HepG2 (cell line): Measurements from ENCODE around the gene MBLAC1. TPM values are rescaled to one million over a fixed set of nuclear protein-coding genes. Genes with fewer than 3 reads are reported as not detected.

Source experiments
- ATF7 ChIP-seq, 2 experiments: fragments of 450-650 bp in 1 of 2; sonication (generic) in 1 of 2; formaldehyde crosslinking in 1 of 2; IDR thresholded peaks; 2 replicates each; pipeline versions ENCODE4 v1.4.0 to v1.6.1; 2016 to 2020; ENCODE audit warnings: antibody characterized with exemption in 1 of 2, mild to moderate bottlenecking in 1 of 2, missing genetic modification reagents in 1 of 2
- E2F2 ChIP-seq: sonication (generic); formaldehyde crosslinking; IDR thresholded peaks from 2 replicates; pipeline ENCODE4 v1.4.0; 2020; ENCODE audit warnings: missing genetic modification reagents, borderline replicate concordance
- ETS1 ChIP-seq: sonication (generic); formaldehyde crosslinking; IDR thresholded peaks from 2 replicates; pipeline ENCODE4 v1.4.0; 2020; ENCODE audit warnings: missing genetic modification reagents
- GTF2F1 ChIP-seq: fragments of 150-350 bp; IDR thresholded peaks from 2 replicates; pipeline ENCODE4 v1.6.1; 2014; ENCODE audit warnings: low read length
- HIVEP1 ChIP-seq: sonication (generic); formaldehyde crosslinking; IDR thresholded peaks from 2 replicates; pipeline ENCODE4 v1.4.0; 2020; ENCODE audit warnings: mild to moderate bottlenecking, missing genetic modification reagents
- HNF4A ChIP-seq: sonication (generic); formaldehyde crosslinking; IDR thresholded peaks from 2 replicates; pipeline ENCODE4 v1.4.0; 2020; ENCODE audit warnings: missing genetic modification reagents
- MXD3 ChIP-seq: IDR thresholded peaks from 2 replicates; pipeline ENCODE4 v1.6.1; 2016; ENCODE audit warnings: mild to moderate bottlenecking, missing biosample characterization, missing genetic modification reagents
- PBX2 ChIP-seq: IDR thresholded peaks from 2 replicates; pipeline ENCODE4 v1.6.1; 2016; ENCODE audit warnings: control low read depth
- SMAD3 ChIP-seq: sonication (generic); formaldehyde crosslinking; IDR thresholded peaks from 2 replicates; pipeline ENCODE4 v1.4.0; 2020; ENCODE audit warnings: missing genetic modification reagents
- TRIM24 ChIP-seq: sonication (generic); formaldehyde crosslinking; IDR thresholded peaks from 2 replicates; pipeline ENCODE4 v1.8.0; 2022; ENCODE audit warnings: mild to moderate bottlenecking, missing genetic modification reagents
- ZBTB2 ChIP-seq: sonication (generic); formaldehyde crosslinking; IDR thresholded peaks from 2 replicates; pipeline ENCODE4 v1.8.0; 2022; ENCODE audit warnings: low read depth, missing genetic modification reagents
- ZBTB44 ChIP-seq: sonication (generic); formaldehyde crosslinking; IDR thresholded peaks from 2 replicates; pipeline ENCODE4 v1.4.0; 2020; ENCODE audit warnings: missing genetic modification reagents
- ZFP36L1 ChIP-seq: sonication (generic); formaldehyde crosslinking; IDR thresholded peaks from 2 replicates; pipeline ENCODE4 v1.8.0; 2022; ENCODE audit warnings: mild to moderate bottlenecking, missing genetic modification reagents, moderate library complexity
- ZMYM4 ChIP-seq: sonication (generic); formaldehyde crosslinking; IDR thresholded peaks from 2 replicates; pipeline ENCODE4 v1.8.1; 2023; ENCODE audit warnings: mild to moderate bottlenecking, missing genetic modification reagents
- ZNF18 ChIP-seq: sonication (generic); formaldehyde crosslinking; IDR thresholded peaks from 2 replicates; pipeline ENCODE4 v1.8.0; 2022; ENCODE audit warnings: mild to moderate bottlenecking, missing genetic modification reagents; ENCODE audit not compliant: insufficient replicate concordance
- ZNF282 ChIP-seq: fragments of 450-650 bp; IDR thresholded peaks from 2 replicates; pipeline ENCODE4 v1.6.1; 2018; ENCODE audit not compliant: partially characterized antibody
- ZNF335 ChIP-seq: sonication (generic); formaldehyde crosslinking; IDR thresholded peaks from 2 replicates; pipeline ENCODE4 v1.4.0; 2020; ENCODE audit warnings: missing genetic modification reagents
- ZNF343 ChIP-seq: sonication (generic); formaldehyde crosslinking; IDR thresholded peaks from 2 replicates; pipeline ENCODE4 v1.4.0; 2020; ENCODE audit warnings: mild to moderate bottlenecking, missing genetic modification reagents
- ZNF549 ChIP-seq: sonication (generic); formaldehyde crosslinking; IDR thresholded peaks from 2 replicates; pipeline ENCODE4 v1.5.0; 2020; ENCODE audit warnings: missing genetic modification reagents
- ZNF614 ChIP-seq: IDR thresholded peaks from 2 replicates; pipeline ENCODE4 v1.6.1; 2018; ENCODE audit warnings: missing biosample characterization, missing genetic modification reagents, inconsistent platforms, borderline replicate concordance
- polyA plus RNA-seq, 8 experiments: library from polyadenylated mRNA; depleted of rRNA in 3 of 8; stranded (reverse) in 7 of 8; unstranded in 1 of 8; fragments of >200 nt; fragmentation: Illumina TruSeq in 4 of 8; extraction: Trizol in 4 of 8; gene quantifications; 2 replicates each; pipeline versions ENCODE4 v1.2.1 to v1.2.3, GENCODE V29; 2011 to 2016; ENCODE audit warnings: low read depth in 4 of 8, missing spikeins in 1 of 8, mixed read lengths in 1 of 8; ENCODE audit not compliant: insufficient read depth in 1 of 8
- total RNA-seq, 5 experiments: library from RNA; depleted of rRNA; stranded (reverse); fragments of >200 nt; fragmentation: Illumina TruSeq; extraction: Trizol; gene quantifications; 2 replicates each; pipeline ENCODE4 v1.2.3, GENCODE V29; 2016; ENCODE audit warnings: low read depth in 1 of 5

Gene MBLAC1
- total and polyA plus RNA-seq, 2 of the 13 experiments (the other 11 are each of a cell fraction or from before 2014, with no cell fraction given): 0.79 to 2.1 TPM

GRCh38 chr7:100119072-100119969 lies 7.4 kb upstream of the MBLAC1 start, which contains the start of the genes CNPY4 and TAF6 (continued):
- TF ChIP-seq ATF7 (IDR thresholded peaks at IDR 0.05) (no peak), ATF7 (CRISPR knock-in tag; IDR thresholded peaks at IDR 0.05) (no peak), ZMYM4 (CRISPR knock-in tag) (no peak; the same call in 1 of the 2 replicates), ZNF335 (0 out of 2 replicates have a peak, but pooled peaks have one; percentile 50), ZNF549 (CRISPR knock-in tag) (0 out of 2 replicates have a peak, but pooled peaks have one; percentile 37), TRIM24 (CRISPR knock-in tag) (no peak), ZBTB44 (CRISPR knock-in tag) (no peak), ZNF614 (CRISPR knock-in tag) (no peak), GTF2F1 (no peak), ZNF282 (no peak), ETS1 (CRISPR knock-in tag) (no peak), SMAD3 (CRISPR knock-in tag) (peak; percentile 68), ZNF18 (CRISPR knock-in tag) (no peak), PBX2 (CRISPR knock-in tag) (no peak), MXD3 (CRISPR knock-in tag) (peak; percentile 80; the same call in 1 of the 2 replicates), ZBTB2 (CRISPR knock-in tag) (peak; percentile 41; the same call in 1 of the 2 replicates), ZFP36L1 (CRISPR knock-in tag) (no peak), E2F2 (CRISPR knock-in tag) (peak; percentile 81; the same call in 1 of the 2 replicates), HIVEP1 (CRISPR knock-in tag) (peak; percentile 25; the same call in 1 of the 2 replicates), HNF4A (CRISPR knock-in tag) (no peak), ZNF343 (peak; percentile 23; the same call in 1 of the 2 replicates)
